SK-N-SH (cell line): ENCODE results near the gene TOMM70. TPM values are rescaled to one million over a fixed set of nuclear protein-coding genes. Genes with fewer than 3 reads are reported as not detected.

ENCODE experiments used
- CTCF ChIA-PET: fragments of 300-600, 350-600 bp; formaldehyde crosslinking; extraction: SDS; loops from one replicate; lab custom pipeline; 2021; lab: Yijun Ruan, JAX
- POLR2A ChIA-PET: fragments of 350-600 bp; sonication (Branson Sonifier 250); formaldehyde crosslinking; extraction: SDS; loops from one replicate; lab custom pipeline; 2020; ENCODE audit warnings: antibody characterized with exemption, inconsistent platforms; lab: Yijun Ruan, JAX
- DNase-seq: peaks from one replicate; pipeline ENCODE4 v3.0.0; 2012
- H2AFZ ChIP-seq: fragments of 200-600 bp; sonication (generic); 2 replicates; pipeline ENCODE4 v1.8.1; 2016; ENCODE audit warnings: antibody characterized with exemption, mild to moderate bottlenecking, low read depth
- H3F3A ChIP-seq: fragments of 200-600 bp; sonication (generic); replicated peaks from 2 replicates; pipeline ENCODE3; 2016; ENCODE audit warnings: antibody characterized with exemption, mild to moderate bottlenecking; ENCODE audit not compliant: insufficient read depth
- H3K27ac ChIP-seq, 2 experiments: fragments of 200-500 bp in 1 of 2; fragments of 200-600 bp in 1 of 2; sonication (Bioruptor generic) in 1 of 2; sonication (generic), shearing (Covaris generic) in 1 of 2; 2 replicates each; pipeline versions ENCODE4 v1.5.1 to v1.6.1; 2014 to 2016; ENCODE audit warnings: low read depth in 2 of 2, inconsistent platforms in 1 of 2, low read length in 1 of 2, mild to moderate bottlenecking in 1 of 2, mixed read lengths in 1 of 2
- H3K27me3 ChIP-seq: fragments of 200-600 bp; sonication (generic), shearing (Covaris generic); 2 replicates; pipeline ENCODE4 v1.6.1; 2016; ENCODE audit warnings: mixed run types; ENCODE audit not compliant: insufficient read depth
- H3K36me3 ChIP-seq, 2 experiments: fragments of 200-500 bp in 1 of 2; fragments of 200-600 bp in 1 of 2; sonication (Bioruptor generic) in 1 of 2; sonication (generic) in 1 of 2; replicated peaks in 1 of 2; 2 replicates each; pipeline versions ENCODE3 to v1.5.1; 2014 to 2016; ENCODE audit warnings: low read length in 1 of 2, mild to moderate bottlenecking in 1 of 2; ENCODE audit not compliant: insufficient read depth in 2 of 2, control insufficient read depth in 1 of 2
- H3K4me1 ChIP-seq, 2 experiments: fragments of 200-500 bp in 1 of 2; fragments of 200-600 bp in 1 of 2; sonication (Bioruptor generic) in 1 of 2; sonication (generic), shearing (Covaris generic) in 1 of 2; 2 replicates each; pipeline versions ENCODE4 v1.5.1 to v1.6.1; 2014 to 2016; ENCODE audit warnings: low read depth in 1 of 2, low read length in 1 of 2, mixed run types in 1 of 2; ENCODE audit not compliant: insufficient read depth in 2 of 2, control insufficient read depth in 1 of 2
- H3K4me2 ChIP-seq: fragments of 200-600 bp; sonication (generic), shearing (Covaris generic); 2 replicates; pipeline ENCODE4 v1.6.1; 2017; ENCODE audit warnings: mixed run types
- H3K4me3 ChIP-seq, 2 experiments: fragments of 200-500 bp in 1 of 2; fragments of 200-600 bp in 1 of 2; sonication (Bioruptor generic) in 1 of 2; sonication (generic), shearing (Covaris generic) in 1 of 2; 2 replicates each; pipeline versions ENCODE4 v1.5.1 to v1.8.1; 2014 to 2016; ENCODE audit warnings: low read depth in 2 of 2, inconsistent platforms in 1 of 2, low read length in 1 of 2, mild to moderate bottlenecking in 1 of 2, mixed read lengths in 1 of 2, moderate library complexity in 1 of 2
- H3K79me2 ChIP-seq: fragments of 200-600 bp; sonication (generic); 2 replicates; pipeline ENCODE4 v1.8.1; 2017; ENCODE audit warnings: mild to moderate bottlenecking; ENCODE audit not compliant: insufficient read depth
- H3K9ac ChIP-seq: fragments of 200-600 bp; sonication (generic); 2 replicates; pipeline ENCODE4 v1.6.1; 2017; ENCODE audit warnings: mixed run types
- H3K9me2 ChIP-seq: fragments of 200-600 bp; sonication (generic); 2 replicates; pipeline ENCODE4 v1.6.1; 2017; ENCODE audit warnings: mixed run types
- H3K9me3 ChIP-seq: fragments of 200-600 bp; sonication (generic); 2 replicates; pipeline ENCODE4 v1.6.1; 2017; ENCODE audit warnings: mixed run types, mild to moderate bottlenecking, moderate library complexity
- H4K20me1 ChIP-seq: fragments of 200-600 bp; sonication (generic); 2 replicates; pipeline ENCODE4 v1.6.1; 2017; ENCODE audit warnings: mild to moderate bottlenecking, mixed run types; ENCODE audit not compliant: insufficient read depth
- EP300 ChIP-seq, 2 experiments: IDR thresholded peaks; 2 replicates each; pipeline versions ENCODE4 v1.4.0 to v1.6.1; 2012; ENCODE audit warnings: borderline replicate concordance in 1 of 2, low read depth in 1 of 2, low read length in 1 of 2
- EZH2phosphoT487 ChIP-seq: fragments of 200-600 bp; sonication (generic); IDR thresholded peaks from 2 replicates; pipeline ENCODE4 v1.6.1; 2017; ENCODE audit warnings: low read depth, mixed run types, mild to moderate bottlenecking, antibody characterized with exemption, moderate library complexity, borderline replicate concordance
- IRF3 ChIP-seq: fragments of 150-350 bp; IDR thresholded peaks from 2 replicates; pipeline ENCODE4 v1.6.1; 2016; ENCODE audit warnings: mild to moderate bottlenecking, low read depth, low read length
- MAX ChIP-seq: IDR thresholded peaks from 2 replicates; pipeline ENCODE4 v1.4.0; 2012; ENCODE audit warnings: low read depth
- MEF2A ChIP-seq: IDR thresholded peaks from 2 replicates; pipeline ENCODE4 v1.4.0; 2012; ENCODE audit warnings: low read depth, borderline replicate concordance
- MXI1 ChIP-seq: IDR thresholded peaks from 2 replicates; pipeline ENCODE4 v1.6.1; 2012; ENCODE audit warnings: mild to moderate bottlenecking, low read depth, low read length, improper control_type of control experiment
- NRF1 ChIP-seq: IDR thresholded peaks from 2 replicates; pipeline ENCODE4 v1.6.1; 2012; ENCODE audit warnings: low read depth, mild to moderate bottlenecking, low read length
- RAD21 ChIP-seq: IDR thresholded peaks from 2 replicates; pipeline ENCODE4 v1.6.1; 2012; ENCODE audit warnings: mild to moderate bottlenecking, low read length
- RCOR1 ChIP-seq: fragments of 150-350 bp; IDR thresholded peaks from 2 replicates; pipeline ENCODE4 v1.6.1; 2017; ENCODE audit warnings: antibody characterized with exemption, low read length
- SMC3 ChIP-seq: IDR thresholded peaks from 2 replicates; pipeline ENCODE4 v1.6.1; 2012; ENCODE audit warnings: low read depth, low read length, improper control_type of control experiment
- TAF1 ChIP-seq: IDR thresholded peaks from 2 replicates; pipeline ENCODE4 v1.6.1; 2012; ENCODE audit warnings: low read depth, mild to moderate bottlenecking, low read length, moderate library complexity, borderline replicate concordance
- YY1 ChIP-seq: IDR thresholded peaks from 2 replicates; pipeline ENCODE4 v1.4.0; 2012; ENCODE audit warnings: low read depth, mild to moderate bottlenecking
- ZBTB33 ChIP-seq: IDR thresholded peaks from 2 replicates; pipeline ENCODE4 v1.4.0; 2012; ENCODE audit warnings: low read depth, borderline replicate concordance
- polyA plus RNA-seq, 3 experiments: library from polyadenylated mRNA; depleted of rRNA; stranded (reverse); fragments of >200 nt; gene quantifications; 2 replicates each; pipeline ENCODE4 v1.2.3, GENCODE V29; 2012
- TF ChIP-seq, protein P1 (sequence below): fragments of 150-350 bp; IDR thresholded peaks from 2 replicates; pipeline ENCODE4 v1.6.1; 2017; ENCODE audit warnings: antibody characterized with exemption, low read length, low read depth, borderline replicate concordance
- TF ChIP-seq, protein P2 (sequence below): IDR thresholded peaks from 2 replicates; pipeline ENCODE4 v1.6.1; 2012; ENCODE audit warnings: mild to moderate bottlenecking, low read depth, low read length, moderate library complexity

TOMM70 gene
- polyA plus RNA-seq, 1 of the 3 experiments (the other 2 are of a cell fraction), result 17.4 TPM

DNA sequence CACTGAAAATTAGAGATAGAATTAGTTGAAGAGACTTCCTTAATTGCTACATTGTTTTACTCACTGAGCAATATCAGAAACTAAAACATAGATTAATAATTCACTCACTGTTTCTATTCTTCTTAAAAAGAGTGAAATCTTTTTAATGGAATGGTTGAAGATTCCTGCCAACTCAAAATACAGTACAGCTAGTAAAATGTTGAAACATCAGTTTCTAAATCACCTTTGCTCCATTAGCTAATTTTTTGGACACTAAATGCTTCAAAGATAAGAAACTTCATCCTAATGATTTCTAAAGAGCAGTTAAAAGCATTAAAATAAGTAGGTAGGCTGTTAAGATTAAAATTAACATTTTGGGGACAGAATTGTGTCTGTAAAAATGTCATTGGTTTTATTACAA is 76.8 kb downstream of the TOMM70 start:
- peaks cover 34 to 58% of the 10 kb centered on the region in 2 experiments for H3K36me3 ChIP-seq
- POLR2A ChIA-PET, result no interaction called here

More for the DNA sequence above, 76.8 kb downstream of the TOMM70 start:
- H3F3A ChIP-seq, result peaks cover 6% of the 10 kb centered on the region
- no peak for DNase-seq
- H3K9ac ChIP-seq, result no peak overlapping the region
- H3K9me2 ChIP-seq, result no peaks in the 10 kb centered on the region
- H3K79me2 ChIP-seq, result no peaks in the 10 kb centered on the region; the same call in 1 of the 2 replicates
- no peaks in the 10 kb centered on the region for H3K27me3 ChIP-seq
- no peaks in the 10 kb centered on the region for H4K20me1 ChIP-seq
- CTCF ChIA-PET, result interaction anchor here (1.0 kb wide), 1 partner anchor 9 kb away, joined by 3 read pairs; no protein-coding TSS in a partner anchor
- no peak for TF ChIP-seq MAX
- TF ChIP-seq NRF1, result no peak
- no peak for TF ChIP-seq SMC3
- TF ChIP-seq EZH2phosphoT487, result no peak
- no peak for TF ChIP-seq YY1
- no peak for TF ChIP-seq TAF1
- TF ChIP-seq, protein P1, sequence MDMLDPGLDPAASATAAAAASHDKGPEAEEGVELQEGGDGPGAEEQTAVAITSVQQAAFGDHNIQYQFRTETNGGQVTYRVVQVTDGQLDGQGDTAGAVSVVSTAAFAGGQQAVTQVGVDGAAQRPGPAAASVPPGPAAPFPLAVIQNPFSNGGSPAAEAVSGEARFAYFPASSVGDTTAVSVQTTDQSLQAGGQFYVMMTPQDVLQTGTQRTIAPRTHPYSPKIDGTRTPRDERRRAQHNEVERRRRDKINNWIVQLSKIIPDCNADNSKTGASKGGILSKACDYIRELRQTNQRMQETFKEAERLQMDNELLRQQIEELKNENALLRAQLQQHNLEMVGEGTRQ, result no peak
- no peak for TF ChIP-seq RAD21
- no peak for TF ChIP-seq IRF3
- TF ChIP-seq EP300 (IDR thresholded peaks at IDR 0.05; ENCODE audit: borderline replicate concordance in 1 of 2, low read depth in 1 of 2, low read length in 1 of 2), result no peak
- TF ChIP-seq MXI1, result no peak
- TF ChIP-seq RCOR1, result no peak
- TF ChIP-seq MEF2A, result no peak
- no peak for TF ChIP-seq ZBTB33
- TF ChIP-seq, protein P2, sequence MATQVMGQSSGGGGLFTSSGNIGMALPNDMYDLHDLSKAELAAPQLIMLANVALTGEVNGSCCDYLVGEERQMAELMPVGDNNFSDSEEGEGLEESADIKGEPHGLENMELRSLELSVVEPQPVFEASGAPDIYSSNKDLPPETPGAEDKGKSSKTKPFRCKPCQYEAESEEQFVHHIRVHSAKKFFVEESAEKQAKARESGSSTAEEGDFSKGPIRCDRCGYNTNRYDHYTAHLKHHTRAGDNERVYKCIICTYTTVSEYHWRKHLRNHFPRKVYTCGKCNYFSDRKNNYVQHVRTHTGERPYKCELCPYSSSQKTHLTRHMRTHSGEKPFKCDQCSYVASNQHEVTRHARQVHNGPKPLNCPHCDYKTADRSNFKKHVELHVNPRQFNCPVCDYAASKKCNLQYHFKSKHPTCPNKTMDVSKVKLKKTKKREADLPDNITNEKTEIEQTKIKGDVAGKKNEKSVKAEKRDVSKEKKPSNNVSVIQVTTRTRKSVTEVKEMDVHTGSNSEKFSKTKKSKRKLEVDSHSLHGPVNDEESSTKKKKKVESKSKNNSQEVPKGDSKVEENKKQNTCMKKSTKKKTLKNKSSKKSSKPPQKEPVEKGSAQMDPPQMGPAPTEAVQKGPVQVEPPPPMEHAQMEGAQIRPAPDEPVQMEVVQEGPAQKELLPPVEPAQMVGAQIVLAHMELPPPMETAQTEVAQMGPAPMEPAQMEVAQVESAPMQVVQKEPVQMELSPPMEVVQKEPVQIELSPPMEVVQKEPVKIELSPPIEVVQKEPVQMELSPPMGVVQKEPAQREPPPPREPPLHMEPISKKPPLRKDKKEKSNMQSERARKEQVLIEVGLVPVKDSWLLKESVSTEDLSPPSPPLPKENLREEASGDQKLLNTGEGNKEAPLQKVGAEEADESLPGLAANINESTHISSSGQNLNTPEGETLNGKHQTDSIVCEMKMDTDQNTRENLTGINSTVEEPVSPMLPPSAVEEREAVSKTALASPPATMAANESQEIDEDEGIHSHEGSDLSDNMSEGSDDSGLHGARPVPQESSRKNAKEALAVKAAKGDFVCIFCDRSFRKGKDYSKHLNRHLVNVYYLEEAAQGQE, result no peak
- H2AFZ ChIP-seq, result no peak overlapping the region
- H3K4me2 ChIP-seq, result no peak overlapping the region
- H3K27ac ChIP-seq, result no peak overlapping the region
- H3K4me1 ChIP-seq, result peaks cover 0 to 2% of the 10 kb centered on the region in 2 experiments; a peak in 1 of 4 replicates
- H3K4me3 ChIP-seq, result no peak overlapping the region
- H3K9me3 ChIP-seq, result no peaks in the 10 kb centered on the region
